NOMO-1 treated with DMSO at 0.1 percent for 48 hours (cell line): Measurements from ENCODE around the gene EEF2K.
"Not testable (repeated sequence)": the region's sequence is repeated elsewhere in the genome, so short reads cannot be mapped to it uniquely, and the experiment has no call there.

Experiments used
- DNase-seq: peaks from one replicate; lab custom pipeline; 2025; ENCODE audit not compliant: unreplicated experiment; lab: John Stamatoyannopoulos, UW

EEF2K gene

DNA sequence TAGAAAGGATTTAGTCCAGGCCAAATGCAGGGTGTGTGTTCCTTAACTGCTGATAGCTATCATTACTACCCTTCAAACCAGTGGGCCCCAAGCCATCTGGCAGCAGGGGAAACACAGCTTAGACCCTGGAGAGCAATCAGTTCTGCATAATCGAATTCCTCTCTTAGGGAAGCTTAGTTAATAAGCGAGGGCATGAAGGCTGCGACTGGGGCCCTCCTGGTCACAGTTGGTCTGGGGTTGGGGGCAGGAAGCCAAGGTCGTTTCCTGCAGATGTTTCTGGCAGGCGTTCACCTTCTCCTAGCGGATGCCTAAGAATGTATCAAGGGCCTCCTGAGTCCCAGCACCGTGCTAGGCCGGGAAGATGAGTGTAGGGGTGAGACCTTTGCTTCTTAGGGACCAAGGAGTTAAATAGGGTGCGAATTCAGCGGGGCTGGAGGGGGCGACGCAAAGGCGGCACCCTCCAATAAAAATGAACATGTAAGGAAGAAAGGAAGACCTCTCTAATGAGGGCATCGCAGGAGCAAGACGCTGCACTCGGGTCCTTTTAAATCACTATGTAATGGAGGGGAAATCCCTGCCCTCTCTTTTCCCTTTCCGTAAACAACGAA lies 16.5 kb upstream of the EEF2K start:
- no peak for DNase-seq

DNA sequence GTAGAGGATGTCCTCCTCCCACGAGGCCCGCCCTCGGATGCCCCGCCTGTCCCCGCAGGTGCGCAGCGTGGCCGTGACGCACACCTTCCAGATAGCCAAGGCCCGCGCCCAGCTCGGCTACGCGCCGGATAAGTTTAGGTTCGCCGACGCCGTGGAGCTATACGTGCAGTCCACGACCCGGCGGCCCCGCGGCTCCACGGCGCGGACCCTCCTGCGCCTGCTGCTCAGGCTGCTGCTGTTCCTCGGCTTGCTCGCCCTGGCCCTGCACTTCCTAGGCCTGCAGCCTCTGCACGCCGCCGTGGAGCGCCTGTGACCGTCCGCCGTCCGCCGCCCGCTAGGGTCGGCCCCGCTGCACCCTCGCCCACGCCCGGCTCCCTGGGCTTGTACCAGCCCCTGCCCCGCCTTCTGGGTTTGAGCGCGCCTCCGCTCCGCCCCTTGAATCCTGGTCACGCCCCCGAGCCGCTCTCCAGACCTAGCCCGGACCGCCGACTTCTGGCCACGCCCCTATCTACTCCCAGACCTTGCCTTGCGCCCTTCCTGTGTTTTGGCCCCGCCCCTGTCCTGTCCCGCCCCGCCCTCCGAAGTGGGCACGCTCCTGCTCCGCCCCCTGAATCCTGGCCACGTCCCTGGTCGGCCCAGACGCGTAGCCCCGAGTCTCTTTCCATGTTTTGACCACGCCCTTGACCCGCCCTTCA lies 15.8 kb upstream of the EEF2K start:
- DNase-seq, result peak; percentile 99

DNA sequence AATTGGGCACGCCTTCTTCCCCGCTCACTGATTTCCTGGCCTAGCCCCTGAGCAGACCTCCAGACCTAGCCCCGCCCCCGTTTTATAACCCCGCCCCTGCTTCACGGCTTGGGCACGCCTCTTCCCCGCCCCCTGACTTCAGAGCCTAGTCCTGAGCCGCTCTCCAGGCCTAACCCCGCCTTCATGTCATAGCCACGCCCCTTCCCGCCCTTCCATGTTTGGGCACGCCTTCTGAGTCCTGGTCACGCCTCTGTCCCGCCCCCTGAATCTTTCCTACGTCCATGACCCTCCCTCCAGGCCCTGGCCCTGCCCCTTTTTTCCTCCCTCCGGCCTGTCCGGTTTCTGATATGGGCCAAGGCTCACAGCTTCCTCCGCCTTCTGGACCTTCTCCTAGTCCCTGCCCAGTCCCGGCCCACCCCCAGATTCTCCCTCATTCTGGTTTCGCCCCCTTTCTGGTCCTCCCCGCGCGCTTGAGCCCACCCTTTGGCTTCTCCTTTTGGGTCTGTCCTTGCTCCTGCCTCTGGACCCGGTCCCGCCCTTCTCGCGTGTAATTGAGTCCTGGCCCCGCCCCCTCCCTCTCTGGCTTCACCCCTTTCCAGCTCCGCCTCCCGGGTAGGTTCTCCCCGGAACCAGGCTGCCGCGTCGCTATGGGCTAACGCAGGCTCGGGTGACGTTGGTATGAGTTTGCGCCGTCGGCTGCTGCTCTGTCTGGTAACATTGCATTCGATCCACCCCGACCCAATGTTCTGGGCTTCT lies 15.1 kb upstream of the EEF2K start:
- peak; percentile 93 for DNase-seq

DNA sequence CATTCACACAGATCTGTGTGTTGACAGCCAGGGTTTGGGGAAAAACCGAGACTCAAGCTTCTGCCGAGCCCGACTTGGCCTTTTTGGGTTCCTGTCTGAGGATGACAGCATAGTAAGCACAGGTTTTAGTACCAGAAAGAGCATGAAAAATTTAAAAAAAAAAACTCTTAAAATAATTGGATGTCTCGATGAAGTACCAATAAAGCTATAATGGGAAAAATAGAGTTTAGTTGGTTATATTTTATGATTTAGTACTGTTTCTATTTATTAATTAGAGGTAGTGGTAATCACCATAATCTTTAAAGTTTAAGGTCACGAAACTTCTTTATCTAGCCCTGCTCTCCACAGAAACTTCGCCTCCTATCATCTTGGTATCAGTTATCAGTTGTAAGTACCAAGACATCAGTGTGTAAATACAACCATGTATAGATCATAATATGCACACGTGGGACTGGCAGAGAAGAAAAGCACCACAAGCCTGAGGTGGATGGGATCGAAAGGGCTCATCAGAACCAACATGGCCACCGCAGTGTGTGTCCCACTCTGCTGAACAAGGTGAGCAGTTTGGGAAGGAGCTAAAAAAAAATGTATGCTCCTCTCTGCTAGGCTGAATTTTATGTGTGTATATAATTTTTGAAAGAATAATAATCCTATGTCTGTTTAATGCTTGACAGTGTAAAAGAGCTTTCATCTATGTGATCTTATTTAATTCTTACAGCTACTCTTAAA lies 14.4 kb upstream of the EEF2K start:
- DNase-seq, result peak; percentile 20

DNA sequence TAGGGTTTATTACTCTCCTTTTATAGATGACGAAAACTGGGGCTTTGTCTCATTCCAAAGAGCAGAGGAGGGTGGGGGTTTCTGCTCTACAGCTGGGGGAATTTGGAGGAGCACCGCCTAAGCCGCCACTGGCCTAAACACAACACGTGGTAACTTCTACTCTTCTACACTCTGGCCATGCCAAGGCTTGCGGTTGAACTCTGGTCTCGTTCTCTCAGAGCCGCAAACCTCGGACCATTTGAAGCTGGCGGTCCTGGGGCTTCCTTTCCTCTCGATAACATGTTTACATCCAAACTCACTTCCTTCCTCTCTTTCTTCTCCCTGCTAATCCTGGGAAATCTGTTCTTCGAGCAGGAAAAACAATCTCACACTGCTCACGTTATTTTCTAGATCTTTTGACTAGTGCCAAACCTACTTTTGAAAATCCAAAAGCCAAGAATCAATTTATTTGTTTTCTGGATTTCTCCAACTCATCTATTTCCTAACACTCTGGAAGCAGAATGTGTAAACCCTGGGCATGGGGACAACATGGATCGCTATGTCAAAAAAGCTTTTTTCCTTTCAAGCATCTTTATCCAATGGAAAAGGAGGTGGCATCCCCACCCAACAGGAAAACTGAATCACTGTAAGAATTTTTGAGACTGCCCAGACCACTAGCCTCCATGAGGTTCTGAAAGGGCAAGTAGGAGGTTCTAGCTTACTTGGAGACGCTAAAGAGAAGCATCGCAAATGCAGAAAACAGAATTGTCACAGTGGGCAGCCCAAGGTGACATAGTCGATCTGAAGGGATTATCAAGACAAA lies 13.6 kb upstream of the EEF2K start:
- peak; percentile 75 for DNase-seq

DNA sequence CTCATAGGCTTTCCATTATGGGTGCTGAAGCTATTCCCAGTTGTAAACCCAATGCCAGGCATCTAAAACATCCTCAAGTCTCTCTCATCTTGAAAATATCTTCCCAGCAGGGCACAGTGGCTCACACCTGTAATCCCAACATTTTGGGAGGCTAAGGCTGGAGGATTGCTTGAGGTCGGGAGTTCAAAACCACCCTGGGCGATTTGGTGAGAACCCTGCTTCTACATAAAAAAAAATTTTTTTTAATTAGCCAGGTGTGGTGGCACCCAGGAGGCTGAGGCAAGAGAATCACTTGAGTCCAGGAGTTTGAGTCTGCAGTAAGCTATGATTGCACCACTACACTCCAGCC lies 13.0 kb upstream of the EEF2K start:
- DNase-seq, result no peak

DNA sequence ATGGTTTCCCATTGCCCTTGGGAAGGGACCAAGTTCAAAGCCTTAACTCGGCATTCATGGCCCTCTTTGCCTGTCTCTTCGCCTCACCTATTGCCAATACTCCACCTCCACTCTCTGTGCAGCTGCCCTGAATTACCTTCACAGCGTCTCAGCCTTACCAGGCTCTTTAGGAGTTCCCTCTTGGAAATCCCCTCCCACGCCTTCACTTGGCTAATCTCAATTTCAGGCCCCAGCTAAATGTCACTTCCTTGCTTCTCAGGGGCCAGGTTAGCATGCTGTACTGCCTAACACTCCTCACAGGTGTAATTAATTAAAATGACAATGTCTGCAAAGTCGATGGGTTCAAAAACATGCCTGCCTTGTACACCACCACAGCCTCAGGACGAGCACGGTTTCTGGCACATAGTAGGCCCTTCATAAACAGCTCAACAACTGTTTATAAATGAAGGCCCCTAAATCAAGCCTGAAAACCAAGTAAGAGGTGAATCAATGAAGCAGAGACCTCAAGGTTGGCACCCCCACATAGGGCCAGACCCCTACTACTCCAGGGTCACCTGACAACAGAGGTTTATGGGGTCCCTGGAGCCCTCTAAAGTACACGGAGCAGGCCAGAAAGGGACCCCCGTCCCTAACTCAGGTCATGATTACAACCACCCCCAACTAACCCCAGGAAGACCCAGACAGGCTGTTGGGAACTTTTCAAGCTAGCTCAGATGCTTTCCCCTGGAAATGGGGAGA lies 11.2 kb upstream of the EEF2K start:
- DNase-seq, result no peak

DNA sequence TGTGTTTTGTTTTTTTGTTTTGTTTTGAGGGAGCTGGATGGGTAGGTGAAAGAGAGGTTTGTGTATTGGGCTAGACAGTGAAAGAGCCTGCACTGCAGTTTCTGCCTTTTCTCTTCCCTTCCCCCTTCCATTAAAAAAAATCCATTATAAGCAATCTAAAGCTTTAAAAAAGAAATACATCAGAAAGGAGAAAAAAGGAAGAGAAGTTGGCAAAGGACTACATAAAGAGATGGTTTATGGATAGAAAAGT lies 10.7 kb upstream of the EEF2K start:
- DNase-seq, result no peak

DNA sequence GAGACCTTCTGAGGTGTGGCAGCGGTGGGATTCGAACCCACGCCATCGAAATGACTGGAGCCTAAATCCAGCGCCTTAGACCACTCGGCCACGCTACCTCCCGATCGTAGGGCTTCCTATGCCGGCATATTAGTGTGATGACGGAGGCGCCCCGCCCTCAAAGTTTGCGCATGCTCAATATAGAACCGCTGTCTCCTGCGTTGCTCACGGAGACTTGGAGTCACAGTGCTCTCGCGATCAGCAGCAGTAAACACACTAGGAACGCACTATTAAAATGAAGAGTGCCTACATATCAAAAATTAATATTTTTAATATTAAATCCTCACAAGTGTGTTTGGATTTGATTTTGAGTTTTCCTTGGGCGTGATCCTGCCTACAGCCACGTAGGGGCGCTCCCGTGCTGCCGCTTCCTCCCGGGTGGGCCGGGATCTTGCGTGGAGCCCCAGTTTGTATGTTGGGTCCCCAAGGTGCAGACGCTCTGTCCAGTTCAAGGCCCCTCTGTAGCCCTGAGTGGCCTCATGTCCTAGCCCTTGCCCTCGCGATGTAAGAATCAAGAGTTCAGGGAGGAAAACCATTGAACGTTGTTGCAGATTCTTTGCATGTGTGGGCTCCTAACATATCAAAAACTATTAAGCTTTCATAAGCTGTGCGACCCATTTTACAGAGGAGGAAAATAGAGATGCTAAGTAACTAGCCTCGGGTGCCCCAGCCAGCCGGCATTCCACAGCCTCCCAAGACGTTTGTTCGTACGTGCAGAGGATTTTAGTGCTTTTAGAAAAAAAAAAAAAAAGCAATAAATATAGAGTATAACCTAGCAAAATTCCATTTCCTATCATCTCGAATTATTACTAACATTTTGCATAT lies 10.2 kb upstream of the EEF2K start:
- DNase-seq, result peak; percentile 85

DNA sequence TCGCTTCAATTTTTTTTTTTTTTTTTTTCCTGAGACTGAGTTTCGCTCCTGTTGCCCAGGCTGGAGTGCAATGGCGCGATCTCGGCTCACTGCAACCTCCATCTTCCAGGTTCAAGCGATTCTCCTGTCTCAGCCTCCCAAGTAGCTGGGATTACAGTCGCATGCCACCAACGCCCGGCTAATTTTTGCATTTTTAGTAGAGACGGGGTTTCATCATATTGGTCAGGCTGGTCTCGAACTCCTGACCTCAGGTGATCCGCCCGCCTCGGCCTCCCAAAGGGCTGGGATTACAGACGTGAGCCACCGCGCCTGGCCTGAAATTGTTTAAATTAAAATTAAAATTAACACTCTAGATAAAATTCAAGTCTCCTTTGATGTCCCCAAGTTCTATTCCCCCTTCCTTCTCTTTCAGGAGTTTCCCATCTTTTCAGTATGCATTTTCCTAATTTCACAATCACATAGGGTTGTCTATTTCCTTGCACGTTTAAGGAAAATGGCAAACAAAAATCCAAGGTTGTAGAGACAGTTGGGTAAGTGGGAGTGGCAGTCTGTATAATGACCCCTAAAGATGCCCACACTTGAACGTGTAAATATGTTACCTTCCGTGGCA lies 9.4 kb upstream of the EEF2K start:
- DNase-seq, result not testable (repeated sequence)

DNA sequence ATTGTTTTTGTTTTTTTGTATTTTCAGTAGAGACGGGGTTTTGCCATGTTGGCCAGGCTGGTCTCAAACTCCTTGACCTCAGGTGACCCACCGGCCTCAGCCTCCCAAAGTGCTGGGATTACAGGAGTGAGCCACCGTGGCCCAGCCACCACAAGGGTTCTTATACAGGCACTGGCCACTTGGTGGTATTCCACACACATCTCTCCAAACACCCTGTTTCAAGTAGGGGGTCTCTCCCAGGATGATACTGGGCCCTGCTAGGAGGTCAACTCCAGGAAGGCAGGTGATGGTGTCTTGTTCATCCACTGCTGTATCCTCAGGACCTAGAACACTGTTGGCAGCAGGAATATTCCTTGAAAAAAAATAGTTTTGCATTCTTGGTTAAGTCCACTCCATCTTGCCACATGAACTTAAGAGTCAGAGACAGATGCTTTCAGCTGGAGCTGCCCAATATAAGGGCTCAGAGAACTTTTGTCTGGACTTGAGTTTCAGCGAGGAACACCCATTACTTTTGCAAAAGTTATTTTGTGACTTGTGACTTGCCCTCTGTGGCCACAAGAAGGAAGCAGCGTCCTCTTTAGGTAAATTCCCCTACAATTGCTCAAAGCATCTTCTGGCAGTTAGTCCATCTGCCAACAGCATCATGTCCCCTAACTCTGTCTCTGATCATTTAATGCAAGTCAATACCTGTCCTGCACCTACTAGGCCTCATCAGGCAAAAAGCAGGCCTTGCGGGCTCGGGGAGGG lies 7.4 kb upstream of the EEF2K start:
- DNase-seq, result peak; percentile 17

DNA sequence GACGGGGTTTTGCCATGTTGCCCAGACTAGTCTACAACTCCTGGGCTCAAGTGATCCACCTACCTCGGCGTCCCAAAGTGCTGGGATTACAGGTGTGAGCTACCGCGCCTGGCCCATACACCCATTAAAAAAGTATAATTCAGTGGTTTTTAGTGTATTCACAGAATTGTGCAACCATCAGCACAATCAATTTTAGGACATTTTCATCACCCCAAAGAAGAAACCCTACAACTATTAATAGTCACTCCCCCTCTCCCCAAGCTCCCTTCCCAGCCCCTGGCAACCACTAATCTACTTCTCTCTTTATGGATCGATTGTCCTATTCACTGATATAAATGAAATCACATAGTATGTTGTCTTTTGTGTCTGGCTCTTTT lies 3.8 kb upstream of the EEF2K start:
- no peak for DNase-seq

DNA sequence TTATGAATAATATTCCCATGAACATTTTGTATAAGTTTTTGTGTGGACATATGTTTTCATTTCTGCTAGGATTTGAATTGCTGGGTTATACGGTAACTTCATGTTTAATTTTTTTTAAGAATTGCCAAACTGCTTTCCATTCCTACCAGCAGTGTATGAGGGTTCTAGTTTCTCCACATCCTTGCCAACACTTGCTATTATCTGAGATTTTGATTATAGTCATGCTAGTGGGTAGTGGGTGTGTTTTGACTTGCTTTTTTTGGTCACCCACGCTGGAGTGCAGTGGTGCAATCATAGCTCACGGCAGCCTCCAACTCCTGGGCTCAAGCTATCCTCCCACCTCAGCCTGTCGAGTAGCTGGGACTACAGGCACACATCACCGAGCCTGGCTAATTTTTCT lies 3.0 kb upstream of the EEF2K start:
- no peak for DNase-seq

DNA sequence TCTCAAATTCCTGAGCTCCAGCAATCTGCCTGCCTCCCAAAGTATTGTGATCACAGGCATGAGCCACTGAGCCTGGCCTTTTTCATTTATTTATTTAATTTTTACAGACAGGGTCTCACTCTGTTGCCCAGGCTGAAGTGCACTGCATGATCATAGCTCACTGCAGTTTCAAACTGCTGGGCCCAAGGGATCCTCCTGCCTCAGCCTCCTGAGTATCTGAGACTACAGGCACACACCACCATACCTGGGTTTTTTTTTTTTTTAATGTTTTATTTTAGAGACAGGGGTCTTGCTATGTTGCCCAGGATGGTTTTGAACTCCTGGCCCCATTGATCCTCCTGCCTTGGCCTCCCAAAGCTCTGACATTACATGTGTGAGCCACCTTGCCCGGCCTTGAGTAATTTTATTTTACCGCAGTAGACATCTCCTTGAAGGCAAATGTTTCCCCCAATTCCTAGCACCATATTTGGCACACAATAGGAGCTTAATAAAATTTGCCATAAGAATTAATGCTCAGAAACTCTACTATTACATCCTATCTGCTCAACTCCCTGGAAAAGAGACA lies 1.9 kb upstream of the EEF2K start:
- no peak for DNase-seq

DNA sequence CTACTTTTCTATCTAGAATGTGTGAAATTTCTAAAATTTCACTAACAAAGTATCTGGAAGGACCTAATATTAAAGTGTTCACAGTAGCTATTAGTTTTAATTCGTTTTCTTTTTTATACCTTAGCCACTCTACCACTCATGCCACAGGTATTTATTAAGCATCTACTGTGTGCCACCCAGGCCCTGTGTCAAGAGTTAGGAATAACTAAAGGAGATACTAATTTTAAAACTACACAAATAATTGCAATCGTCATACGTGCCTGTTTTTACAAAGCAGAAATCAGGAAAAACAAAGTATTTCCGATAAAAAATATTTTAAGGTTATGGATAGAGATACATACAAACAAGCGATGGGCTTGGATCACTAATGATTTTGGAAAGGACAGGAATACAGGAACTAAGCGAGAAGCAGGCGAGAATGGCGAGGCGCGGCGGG lies 483 bp upstream of the EEF2K start:
- no peak for DNase-seq

DNA sequence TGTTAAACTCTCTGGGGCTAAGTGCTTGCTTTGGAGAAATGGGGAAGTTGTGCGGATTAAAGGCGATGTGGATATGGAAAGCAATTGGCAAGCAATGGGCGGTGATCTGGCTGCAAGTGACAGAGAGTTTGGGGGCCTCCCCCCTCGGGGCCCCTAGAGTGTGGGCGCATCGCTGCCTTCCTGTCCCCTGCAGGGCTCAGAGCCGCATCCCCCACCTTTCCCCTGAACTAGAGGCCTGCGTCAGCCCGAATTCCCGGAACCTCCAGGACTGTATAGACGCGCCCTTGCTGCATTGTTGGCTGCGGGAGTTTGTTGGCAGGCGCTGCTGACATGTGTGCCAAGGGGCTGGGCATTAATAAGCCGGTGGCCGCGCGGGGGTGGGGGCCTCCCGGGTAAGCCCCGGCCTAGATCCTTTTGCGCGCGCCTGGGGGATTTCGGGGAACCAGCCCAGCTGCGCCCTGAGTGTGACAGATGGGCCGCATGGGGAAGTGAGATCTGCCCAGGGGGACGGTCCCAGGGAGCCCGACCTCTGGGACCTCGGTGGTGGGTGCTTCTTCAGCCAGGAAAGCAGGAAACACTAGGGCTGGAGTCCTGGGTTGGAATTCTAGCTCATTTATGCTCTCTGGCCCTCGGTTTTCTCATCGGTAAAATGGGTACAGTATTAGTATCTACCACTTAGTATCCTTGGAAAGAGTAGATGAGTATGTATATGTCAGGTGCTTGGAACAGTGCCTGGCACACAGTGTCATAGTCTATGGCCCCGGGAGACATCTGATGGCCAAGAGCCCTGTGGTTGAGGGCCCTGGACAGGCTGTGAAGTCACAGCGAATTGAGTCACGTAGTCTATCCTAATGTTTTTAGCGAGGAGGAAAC lies 1.0 kb downstream of the EEF2K start:
- DNase-seq, result peak; percentile 62

DNA sequence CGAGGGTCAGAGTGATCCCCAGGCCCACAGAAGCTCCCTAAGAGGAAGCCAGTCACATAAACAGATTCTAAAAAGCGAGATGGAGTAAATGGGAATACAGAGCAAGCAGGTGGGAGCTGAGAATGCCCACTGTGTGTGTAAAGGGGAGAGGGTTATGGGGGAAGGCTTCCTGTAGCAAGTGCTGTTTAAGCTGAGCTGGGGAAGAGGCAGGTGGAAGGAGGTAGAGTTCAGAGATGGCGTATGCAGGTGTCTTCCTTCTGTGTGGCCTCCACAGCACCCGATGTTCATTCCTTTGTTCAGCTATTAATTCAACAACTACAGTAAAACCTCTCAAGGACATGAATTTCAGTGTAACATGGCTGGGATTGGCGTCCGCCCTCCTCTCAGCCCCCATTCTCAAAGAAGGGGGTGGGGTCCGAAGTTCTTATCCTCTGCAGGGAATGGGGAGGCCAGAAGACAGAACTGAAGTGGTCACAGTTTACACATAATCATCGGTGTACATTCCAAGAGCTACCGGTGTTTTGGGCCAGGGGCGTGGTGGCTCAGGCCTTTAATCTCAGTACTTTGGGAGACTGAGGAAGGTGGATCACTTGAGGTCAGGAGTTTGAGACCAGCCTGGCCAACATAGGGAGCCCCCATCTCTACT lies 1.8 kb downstream of the EEF2K start:
- no peak for DNase-seq
